ENCODE data around the gene HLA-C.

HLA-C gene

GRCh38 chr6:31299947-31300346, 28.1 kb upstream of the HLA-C start:
- Histone ChIP-seq H3K27ac (no peak overlapping the region), H3K36me3 (replicated peaks) (no peaks in the 10 kb centered on the region), H3K4me3 (ENCODE audit: low read depth, low read length) (no peak overlapping the region), H3K27me3 (replicated peaks) (no peaks in the 10 kb centered on the region)
- in situ Hi-C loops (cut with HindIII; ENCODE audit: low pct_ligation_motif_present, low sequenced_read_pairs) = no loop called here
- no peak for DNase-seq
- no peak for TF ChIP-seq CTCF (IDR thresholded peaks at IDR 0.05; ENCODE audit: low read depth, low read length, missing control alignments)

GRCh38 chr6:31299511-31299910, 27.6 kb upstream of the HLA-C start:
- DNase-seq = no peak
- Histone ChIP-seq H3K27me3 (replicated peaks) (no peaks in the 10 kb centered on the region), H3K36me3 (replicated peaks) (no peaks in the 10 kb centered on the region), H3K27ac (no peak overlapping the region), H3K4me3 (ENCODE audit: low read depth, low read length) (no peak overlapping the region)
- no peak for TF ChIP-seq CTCF (IDR thresholded peaks at IDR 0.05; ENCODE audit: low read depth, low read length, missing control alignments)
- in situ Hi-C loops (cut with HindIII; ENCODE audit: low pct_ligation_motif_present, low sequenced_read_pairs) = no loop called here

- H3K27me3 ChIP-seq (replicated peaks) = peaks cover 4% of the 10 kb centered on the region
- TF ChIP-seq CTCF (IDR thresholded peaks at IDR 0.05; ENCODE audit: low read depth, low read length, missing control alignments) = no peak
- in situ Hi-C loops (cut with HindIII; ENCODE audit: low pct_ligation_motif_present, low sequenced_read_pairs) = no loop called here
Observed at GRCh38 chr6:31294056-31294455, 22.2 kb upstream of the HLA-C start.

GRCh38 chr6:31293343-31293742, 21.5 kb upstream of the HLA-C start:
- no peak overlapping the region for H3K27ac ChIP-seq
- no peak overlapping the region for H3K4me3 ChIP-seq (ENCODE audit: low read depth, low read length)
- H3K36me3 ChIP-seq (replicated peaks) = no peaks in the 10 kb centered on the region
- in situ Hi-C loops (cut with HindIII; ENCODE audit: low pct_ligation_motif_present, low sequenced_read_pairs) = no loop called here
- DNase-seq = peak; percentile 15
- no peak for TF ChIP-seq CTCF (IDR thresholded peaks at IDR 0.05; ENCODE audit: low read depth, low read length, missing control alignments)
- H3K27me3 ChIP-seq (replicated peaks) = peaks cover 5% of the 10 kb centered on the region

More at GRCh38 chr6:31294056-31294455, 22.2 kb upstream of the HLA-C start:
- H3K36me3 ChIP-seq (replicated peaks) = no peaks in the 10 kb centered on the region
- H3K27ac ChIP-seq = no peak overlapping the region
- no peak for DNase-seq
- no peak overlapping the region for H3K4me3 ChIP-seq (ENCODE audit: low read depth, low read length)

- no peak overlapping the region for H3K27ac ChIP-seq
- in situ Hi-C loops (cut with HindIII; ENCODE audit: low pct_ligation_motif_present, low sequenced_read_pairs) = no loop called here
- H3K27me3 ChIP-seq (replicated peaks) = peaks cover 7% of the 10 kb centered on the region
- H3K4me3 ChIP-seq (ENCODE audit: low read depth, low read length) = no peak overlapping the region
- no peaks in the 10 kb centered on the region for H3K36me3 ChIP-seq (replicated peaks)
- DNase-seq = no peak
- no peak for TF ChIP-seq CTCF (IDR thresholded peaks at IDR 0.05; ENCODE audit: low read depth, low read length, missing control alignments)
Observed at GRCh38 chr6:31289788-31290187, 17.9 kb upstream of the HLA-C start.

- in situ Hi-C loops (cut with HindIII; ENCODE audit: low pct_ligation_motif_present, low sequenced_read_pairs) = no loop called here
- DNase-seq = no peak
- no peaks in the 10 kb centered on the region for H3K36me3 ChIP-seq (replicated peaks)
- H3K27me3 ChIP-seq (replicated peaks) = peaks cover 7% of the 10 kb centered on the region
- no peak for TF ChIP-seq CTCF (IDR thresholded peaks at IDR 0.05; ENCODE audit: low read depth, low read length, missing control alignments)
- no peak overlapping the region for H3K4me3 ChIP-seq (ENCODE audit: low read depth, low read length)
- H3K27ac ChIP-seq = no peak overlapping the region
Observed at GRCh38 chr6:31287619-31288018, 15.7 kb upstream of the HLA-C start.

All from brain microvascular endothelial cell (primary cell).